HepG2 (cell line): ENCODE measurements around the gene ABCC12. TPM values are rescaled to one million over a fixed set of nuclear protein-coding genes. Genes with fewer than 3 reads are reported as not detected.

Source experiments
- GTF3A ChIP-seq: sonication (generic); formaldehyde crosslinking; conservative IDR thresholded peaks from 2 replicates; pipeline ENCODE4 v1.4.0; 2020; ENCODE audit warnings: mild to moderate bottlenecking, missing genetic modification reagents
- KLF12 ChIP-seq: sonication (generic); formaldehyde crosslinking; IDR thresholded peaks from 2 replicates; pipeline ENCODE4 v1.4.0; 2020; ENCODE audit warnings: missing genetic modification reagents, borderline replicate concordance
- MAF1 ChIP-seq: sonication (generic); formaldehyde crosslinking; IDR thresholded peaks from 2 replicates; pipeline ENCODE4 v1.5.0; 2020; ENCODE audit warnings: missing genetic modification reagents, borderline replicate concordance
- MTA3 ChIP-seq: sonication (generic); formaldehyde crosslinking; IDR thresholded peaks from 2 replicates; pipeline ENCODE4 v1.4.0; 2020; ENCODE audit warnings: missing genetic modification reagents
- MTF2 ChIP-seq: sonication (generic); formaldehyde crosslinking; IDR thresholded peaks from 2 replicates; pipeline ENCODE4 v1.5.0; 2020; ENCODE audit warnings: missing genetic modification reagents, borderline replicate concordance
- NFKBIZ ChIP-seq: IDR thresholded peaks from 2 replicates; pipeline ENCODE4 v1.6.1; 2018; ENCODE audit warnings: missing genetic modification reagents, missing compliant biosample characterization
- NR0B2 ChIP-seq: sonication (generic); formaldehyde crosslinking; IDR thresholded peaks from 2 replicates; pipeline ENCODE4 v1.4.0; 2020; ENCODE audit warnings: mild to moderate bottlenecking, missing genetic modification reagents
- POLR2AphosphoS2 ChIP-seq: IDR thresholded peaks from 2 replicates; pipeline ENCODE4 v1.6.1; 2011; ENCODE audit warnings: low read depth, low read length, improper control_type of control experiment
- POLR2G ChIP-seq: fragments of 200-400 bp; formaldehyde crosslinking; IDR thresholded peaks from 2 replicates; pipeline ENCODE4 v1.6.1; 2018; ENCODE audit warnings: mild to moderate bottlenecking, low read depth, low read length, moderate library complexity
- TEAD3 ChIP-seq: optimal IDR thresholded peaks from 2 replicates; pipeline ENCODE3; 2016; ENCODE audit warnings: borderline replicate concordance
- ZBTB46 ChIP-seq: sonication (generic); formaldehyde crosslinking; IDR thresholded peaks from 2 replicates; pipeline ENCODE4 v1.4.0; 2020; ENCODE audit warnings: mild to moderate bottlenecking, missing genetic modification reagents, borderline replicate concordance
- ZNF292 ChIP-seq: sonication (generic); formaldehyde crosslinking; IDR thresholded peaks from 2 replicates; pipeline ENCODE4 v1.8.1; 2022; ENCODE audit warnings: mild to moderate bottlenecking, low read depth, missing genetic modification reagents, borderline replicate concordance
- ZNF446 ChIP-seq: sonication (generic); formaldehyde crosslinking; IDR thresholded peaks from 2 replicates; pipeline ENCODE4 v1.5.0; 2020; ENCODE audit warnings: mild to moderate bottlenecking, missing genetic modification reagents
- ZNF550 ChIP-seq: sonication (generic); formaldehyde crosslinking; IDR thresholded peaks from 2 replicates; pipeline ENCODE4 v1.4.0; 2020; ENCODE audit warnings: mild to moderate bottlenecking, missing genetic modification reagents, borderline replicate concordance
- ZSCAN12 ChIP-seq: sonication (generic); formaldehyde crosslinking; IDR thresholded peaks from 2 replicates; pipeline ENCODE4 v1.9.0; 2021; ENCODE audit warnings: mild to moderate bottlenecking, missing genetic modification reagents
- ZSCAN21 ChIP-seq: sonication (generic); formaldehyde crosslinking; IDR thresholded peaks from 2 replicates; pipeline ENCODE4 v1.8.0; 2022; ENCODE audit warnings: mild to moderate bottlenecking, missing genetic modification reagents, moderate library complexity, borderline replicate concordance
- polyA plus RNA-seq, 8 experiments: library from polyadenylated mRNA; depleted of rRNA in 3 of 8; stranded (reverse) in 7 of 8; unstranded in 1 of 8; fragments of >200 nt; fragmentation: Illumina TruSeq in 4 of 8; extraction: Trizol in 4 of 8; gene quantifications; 2 replicates each; pipeline versions ENCODE4 v1.2.1 to v1.2.3, GENCODE V29; 2011 to 2016; ENCODE audit warnings: low read depth in 4 of 8, missing spikeins in 1 of 8, mixed read lengths in 1 of 8; ENCODE audit not compliant: insufficient read depth in 1 of 8
- total RNA-seq, 5 experiments: library from RNA; depleted of rRNA; stranded (reverse); fragments of >200 nt; fragmentation: Illumina TruSeq; extraction: Trizol; gene quantifications; 2 replicates each; pipeline ENCODE4 v1.2.3, GENCODE V29; 2016; ENCODE audit warnings: low read depth in 1 of 5
- TF ChIP-seq, protein P1 (sequence below): IDR thresholded peaks from 2 replicates; pipeline ENCODE4 v1.6.1; 2018; ENCODE audit warnings: missing genetic modification reagents, mild to moderate bottlenecking, missing compliant biosample characterization
- TF ChIP-seq, protein P2 (sequence below): sonication (generic); formaldehyde crosslinking; conservative IDR thresholded peaks from 2 replicates; pipeline ENCODE4 v1.4.0; 2020; ENCODE audit warnings: missing genetic modification reagents
- TF ChIP-seq, protein P3 (sequence below): IDR thresholded peaks from 2 replicates; pipeline ENCODE4 v1.6.1; 2016; ENCODE audit warnings: mild to moderate bottlenecking, missing biosample characterization, missing genetic modification reagents
- TF ChIP-seq, protein P4 (sequence below): fragments of 450-650 bp; IDR thresholded peaks from 2 replicates; pipeline ENCODE4 v1.6.1; 2017
- TF ChIP-seq, protein P5 (sequence below): sonication (generic); formaldehyde crosslinking; IDR thresholded peaks from 2 replicates; pipeline ENCODE4 v1.5.0; 2020; ENCODE audit warnings: mild to moderate bottlenecking, missing genetic modification reagents, moderate library complexity

ABCC12 gene
- total and polyA plus RNA-seq, 2 of the 13 experiments (the other 11 are each of a cell fraction or from before 2014, with no cell fraction given), result not detected

- TF ChIP-seq, protein P1, sequence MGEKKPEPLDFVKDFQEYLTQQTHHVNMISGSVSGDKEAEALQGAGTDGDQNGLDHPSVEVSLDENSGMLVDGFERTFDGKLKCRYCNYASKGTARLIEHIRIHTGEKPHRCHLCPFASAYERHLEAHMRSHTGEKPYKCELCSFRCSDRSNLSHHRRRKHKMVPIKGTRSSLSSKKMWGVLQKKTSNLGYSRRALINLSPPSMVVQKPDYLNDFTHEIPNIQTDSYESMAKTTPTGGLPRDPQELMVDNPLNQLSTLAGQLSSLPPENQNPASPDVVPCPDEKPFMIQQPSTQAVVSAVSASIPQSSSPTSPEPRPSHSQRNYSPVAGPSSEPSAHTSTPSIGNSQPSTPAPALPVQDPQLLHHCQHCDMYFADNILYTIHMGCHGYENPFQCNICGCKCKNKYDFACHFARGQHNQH (CRISPR knock-in tag), result peak; percentile 38; the same call in 1 of the 2 replicates
- TF ChIP-seq NR0B2 (CRISPR knock-in tag), result no peak
- no peak for TF ChIP-seq KLF12
- 0 out of 2 replicates have a peak, but pooled peaks have one; percentile 13 for TF ChIP-seq ZNF446 (CRISPR knock-in tag)
- no peak for TF ChIP-seq POLR2AphosphoS2
- TF ChIP-seq MTA3, result no peak
- no peak for TF ChIP-seq MTF2 (CRISPR knock-in tag)
- TF ChIP-seq, protein P2, sequence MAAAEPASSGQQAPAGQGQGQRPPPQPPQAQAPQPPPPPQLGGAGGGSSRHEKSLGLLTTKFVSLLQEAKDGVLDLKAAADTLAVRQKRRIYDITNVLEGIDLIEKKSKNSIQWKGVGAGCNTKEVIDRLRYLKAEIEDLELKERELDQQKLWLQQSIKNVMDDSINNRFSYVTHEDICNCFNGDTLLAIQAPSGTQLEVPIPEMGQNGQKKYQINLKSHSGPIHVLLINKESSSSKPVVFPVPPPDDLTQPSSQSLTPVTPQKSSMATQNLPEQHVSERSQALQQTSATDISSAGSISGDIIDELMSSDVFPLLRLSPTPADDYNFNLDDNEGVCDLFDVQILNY, result no peak
- TF ChIP-seq ZSCAN12 (CRISPR knock-in tag), result no peak
- no peak for TF ChIP-seq POLR2G
- TF ChIP-seq, protein P3, sequence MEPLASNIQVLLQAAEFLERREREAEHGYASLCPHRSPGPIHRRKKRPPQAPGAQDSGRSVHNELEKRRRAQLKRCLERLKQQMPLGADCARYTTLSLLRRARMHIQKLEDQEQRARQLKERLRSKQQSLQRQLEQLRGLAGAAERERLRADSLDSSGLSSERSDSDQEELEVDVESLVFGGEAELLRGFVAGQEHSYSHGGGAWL (CRISPR knock-in tag), result no peak
- TF ChIP-seq, protein P4, sequence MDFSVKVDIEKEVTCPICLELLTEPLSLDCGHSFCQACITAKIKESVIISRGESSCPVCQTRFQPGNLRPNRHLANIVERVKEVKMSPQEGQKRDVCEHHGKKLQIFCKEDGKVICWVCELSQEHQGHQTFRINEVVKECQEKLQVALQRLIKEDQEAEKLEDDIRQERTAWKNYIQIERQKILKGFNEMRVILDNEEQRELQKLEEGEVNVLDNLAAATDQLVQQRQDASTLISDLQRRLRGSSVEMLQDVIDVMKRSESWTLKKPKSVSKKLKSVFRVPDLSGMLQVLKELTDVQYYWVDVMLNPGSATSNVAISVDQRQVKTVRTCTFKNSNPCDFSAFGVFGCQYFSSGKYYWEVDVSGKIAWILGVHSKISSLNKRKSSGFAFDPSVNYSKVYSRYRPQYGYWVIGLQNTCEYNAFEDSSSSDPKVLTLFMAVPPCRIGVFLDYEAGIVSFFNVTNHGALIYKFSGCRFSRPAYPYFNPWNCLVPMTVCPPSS, result no peak
- no peak for TF ChIP-seq MAF1 (CRISPR knock-in tag)
- TF ChIP-seq ZSCAN21, result no peak
- TF ChIP-seq ZNF292 (CRISPR knock-in tag), result no peak
- no peak for TF ChIP-seq GTF3A (CRISPR knock-in tag)
- no peak for TF ChIP-seq ZNF550 (CRISPR knock-in tag)
- TF ChIP-seq ZBTB46 (CRISPR knock-in tag), result 0 out of 2 replicates have a peak, but pooled peaks have one; percentile 57
- 0 out of 2 replicates have a peak, but pooled peaks have one; percentile 12 for TF ChIP-seq NFKBIZ (CRISPR knock-in tag)
- TF ChIP-seq TEAD3, result peak; percentile 69
- TF ChIP-seq, protein P5, sequence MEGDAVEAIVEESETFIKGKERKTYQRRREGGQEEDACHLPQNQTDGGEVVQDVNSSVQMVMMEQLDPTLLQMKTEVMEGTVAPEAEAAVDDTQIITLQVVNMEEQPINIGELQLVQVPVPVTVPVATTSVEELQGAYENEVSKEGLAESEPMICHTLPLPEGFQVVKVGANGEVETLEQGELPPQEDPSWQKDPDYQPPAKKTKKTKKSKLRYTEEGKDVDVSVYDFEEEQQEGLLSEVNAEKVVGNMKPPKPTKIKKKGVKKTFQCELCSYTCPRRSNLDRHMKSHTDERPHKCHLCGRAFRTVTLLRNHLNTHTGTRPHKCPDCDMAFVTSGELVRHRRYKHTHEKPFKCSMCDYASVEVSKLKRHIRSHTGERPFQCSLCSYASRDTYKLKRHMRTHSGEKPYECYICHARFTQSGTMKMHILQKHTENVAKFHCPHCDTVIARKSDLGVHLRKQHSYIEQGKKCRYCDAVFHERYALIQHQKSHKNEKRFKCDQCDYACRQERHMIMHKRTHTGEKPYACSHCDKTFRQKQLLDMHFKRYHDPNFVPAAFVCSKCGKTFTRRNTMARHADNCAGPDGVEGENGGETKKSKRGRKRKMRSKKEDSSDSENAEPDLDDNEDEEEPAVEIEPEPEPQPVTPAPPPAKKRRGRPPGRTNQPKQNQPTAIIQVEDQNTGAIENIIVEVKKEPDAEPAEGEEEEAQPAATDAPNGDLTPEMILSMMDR, result no peak
These were observed 21.0 kb upstream of the ABCC12 start (continued) for GRCh38 chr16:48176635-48177408.
